HG03520 (cell line): Measurements from ENCODE around the gene TSPAN9.

ENCODE experiments used
- ATAC-seq: cut with Tn5 transposase; IDR thresholded peaks from one replicate; pipeline ENCODE4 v1.9.1; 2021; ENCODE audit warnings: mild to moderate bottlenecking, moderate library complexity; ENCODE audit not compliant: unreplicated experiment

Gene TSPAN9

GRCh38 chr12:3243376-3244084, 166.4 kb downstream of the TSPAN9 start:
- ATAC-seq = no peak

- ATAC-seq = no peak
Observed at GRCh38 chr12:3244219-3244750, 167.1 kb downstream of the TSPAN9 start.

GRCh38 chr12:3246253-3246652, 169.1 kb downstream of the TSPAN9 start:
- no peak for ATAC-seq

- no peak for ATAC-seq
Observed at GRCh38 chr12:3247077-3247476, 169.9 kb downstream of the TSPAN9 start.

- no peak for ATAC-seq
Observed at GRCh38 chr12:3247629-3248161, 170.5 kb downstream of the TSPAN9 start.

- ATAC-seq = no peak
Observed at GRCh38 chr12:3249081-3249800, 172.1 kb downstream of the TSPAN9 start.

- ATAC-seq = no peak
Observed at GRCh38 chr12:3250034-3250433, 172.9 kb downstream of the TSPAN9 start.

- no peak for ATAC-seq
Observed at GRCh38 chr12:3250576-3250975, 173.4 kb downstream of the TSPAN9 start.

GRCh38 chr12:3251067-3251466, 173.9 kb downstream of the TSPAN9 start:
- ATAC-seq = no peak

- no peak for ATAC-seq
Observed at GRCh38 chr12:3251691-3252090, 174.5 kb downstream of the TSPAN9 start.

- ATAC-seq = no peak
Observed at GRCh38 chr12:3252450-3252891, 175.3 kb downstream of the TSPAN9 start.

- ATAC-seq = no peak
Observed at GRCh38 chr12:3253682-3254275, 176.6 kb downstream of the TSPAN9 start.

GRCh38 chr12:3255057-3255456, 177.9 kb downstream of the TSPAN9 start:
- no peak for ATAC-seq

GRCh38 chr12:3256103-3256631, 179.0 kb downstream of the TSPAN9 start:
- no peak for ATAC-seq

GRCh38 chr12:3257411-3257810, 180.2 kb downstream of the TSPAN9 start:
- no peak for ATAC-seq

GRCh38 chr12:3259973-3260372, 182.8 kb downstream of the TSPAN9 start:
- ATAC-seq = no peak

GRCh38 chr12:3261782-3262359, 184.7 kb downstream of the TSPAN9 start:
- ATAC-seq = no peak

GRCh38 chr12:3262470-3262869, 185.3 kb downstream of the TSPAN9 start:
- no peak for ATAC-seq

GRCh38 chr12:3263282-3263681, 186.1 kb downstream of the TSPAN9 start:
- no peak for ATAC-seq

GRCh38 chr12:3263939-3264922, 187.1 kb downstream of the TSPAN9 start:
- no peak for ATAC-seq
